HG02759 (cell line): ENCODE measurements around the gene PNMA6F.
"Not testable (repeated sequence)": the region's sequence is repeated elsewhere in the genome, so short reads cannot be mapped to it uniquely, and the experiment has no call there.

Experiments used
- ATAC-seq: cut with Tn5 transposase; IDR thresholded peaks from one replicate; pipeline ENCODE4 v1.9.1; 2021; ENCODE audit warnings: mild to moderate bottlenecking, moderate library complexity; ENCODE audit not compliant: unreplicated experiment

The PNMA6F gene

DNA sequence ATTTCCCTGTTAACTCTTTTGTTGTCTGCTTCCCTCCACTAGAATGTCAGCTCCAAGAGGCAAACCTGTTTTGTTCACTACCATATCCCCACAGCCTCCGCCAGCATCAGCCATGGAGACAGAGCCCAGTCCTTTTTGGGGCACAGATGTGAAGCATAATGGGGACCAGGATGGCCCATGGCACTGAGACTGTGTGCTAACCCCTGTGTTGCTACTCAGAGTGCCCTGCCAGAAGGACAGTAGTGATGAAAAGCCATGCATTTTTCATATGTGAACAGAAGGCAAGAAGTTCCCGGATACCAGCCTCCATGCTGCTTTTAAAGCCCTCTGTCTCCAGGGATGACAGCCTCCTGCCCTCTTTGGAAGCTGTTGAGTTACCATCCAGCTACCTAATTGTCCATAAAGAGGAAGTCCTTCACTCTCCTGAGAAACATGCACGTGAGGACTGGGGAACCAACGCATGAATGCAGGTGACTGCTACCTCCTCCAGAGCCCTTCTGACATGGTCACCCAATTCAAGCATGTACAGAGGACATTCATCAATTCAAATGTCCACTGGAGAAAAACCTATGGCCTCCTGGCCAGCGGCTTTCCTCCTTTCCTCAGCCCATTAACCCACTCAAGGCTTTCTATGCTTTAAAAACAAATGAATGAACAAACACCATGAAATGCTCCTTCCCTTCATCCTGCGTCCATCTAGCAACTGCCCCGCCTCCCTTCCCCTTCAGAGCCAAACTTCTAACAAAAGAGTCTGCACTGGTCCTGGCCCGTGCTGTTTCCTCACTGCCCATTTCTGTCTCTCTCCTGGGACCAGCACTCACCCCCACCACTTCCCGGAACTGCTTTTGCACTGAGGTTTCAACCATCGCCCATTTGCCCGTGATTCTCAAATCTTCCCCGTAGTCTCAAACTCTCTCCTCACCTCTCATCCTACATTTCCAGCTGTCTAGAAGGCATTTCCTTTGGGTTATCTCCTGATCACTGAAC is 18.0 kb downstream of the PNMA6F start:
- ATAC-seq: no peak

DNA sequence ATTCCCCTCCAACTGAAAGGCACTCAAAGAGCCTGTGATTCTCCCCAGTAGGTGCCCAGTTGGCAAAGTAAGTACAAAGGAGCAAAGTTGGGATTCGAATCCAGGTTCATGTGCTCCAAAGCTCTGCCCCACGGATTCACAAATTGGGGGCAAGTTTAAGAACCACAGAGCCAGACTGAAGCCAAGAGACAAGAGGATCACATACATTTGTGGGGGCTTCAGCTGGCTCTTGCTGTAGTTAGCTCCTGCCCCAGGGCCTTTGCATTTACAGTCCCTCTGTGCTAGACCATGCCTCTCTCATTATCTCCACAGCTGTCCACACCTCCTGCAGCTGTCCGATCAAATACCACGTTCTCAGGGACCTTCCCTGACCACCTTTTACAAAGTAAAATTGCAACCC is 18.8 kb downstream of the PNMA6F start:
- ATAC-seq: no peak

DNA sequence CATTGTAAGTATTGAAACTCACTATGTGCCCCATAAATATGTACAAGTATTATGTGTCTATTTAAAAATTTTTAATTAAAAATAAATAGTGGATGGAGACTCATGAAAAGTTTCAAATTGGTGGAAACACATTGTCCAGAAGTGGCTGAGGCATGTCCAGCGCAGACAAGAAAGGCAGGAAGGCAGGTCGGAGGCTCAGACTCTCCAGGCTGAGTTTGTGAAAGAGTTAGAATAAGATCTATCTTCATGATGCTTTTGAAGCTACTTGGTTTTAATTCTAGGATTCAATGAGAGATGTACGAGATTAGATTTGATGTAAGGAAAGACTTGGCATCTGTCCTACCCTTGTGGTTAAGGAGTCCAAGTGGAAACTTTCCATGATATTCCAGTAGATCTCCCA is 19.8 kb downstream of the PNMA6F start:
- no peak for ATAC-seq

DNA sequence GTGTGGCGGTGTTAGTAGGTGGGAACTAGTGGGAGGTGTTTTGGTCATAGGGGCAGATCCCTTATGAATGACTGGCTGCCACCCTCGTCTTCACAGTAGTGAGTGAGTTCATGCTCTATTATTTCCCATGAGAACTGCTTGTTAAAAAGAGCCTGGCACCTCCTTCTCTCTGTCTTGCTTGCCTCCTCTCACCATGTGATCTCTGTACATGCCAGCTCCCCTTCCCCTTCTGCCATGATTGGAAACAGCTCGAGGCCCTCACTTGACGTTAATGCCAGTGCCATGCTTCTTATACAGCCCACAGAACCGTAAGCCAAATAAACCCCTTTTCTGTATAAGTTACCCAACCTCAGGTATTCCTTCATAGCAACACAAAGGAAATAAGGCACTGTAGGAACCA is 21.7 kb downstream of the PNMA6F start:
- no peak for ATAC-seq

DNA sequence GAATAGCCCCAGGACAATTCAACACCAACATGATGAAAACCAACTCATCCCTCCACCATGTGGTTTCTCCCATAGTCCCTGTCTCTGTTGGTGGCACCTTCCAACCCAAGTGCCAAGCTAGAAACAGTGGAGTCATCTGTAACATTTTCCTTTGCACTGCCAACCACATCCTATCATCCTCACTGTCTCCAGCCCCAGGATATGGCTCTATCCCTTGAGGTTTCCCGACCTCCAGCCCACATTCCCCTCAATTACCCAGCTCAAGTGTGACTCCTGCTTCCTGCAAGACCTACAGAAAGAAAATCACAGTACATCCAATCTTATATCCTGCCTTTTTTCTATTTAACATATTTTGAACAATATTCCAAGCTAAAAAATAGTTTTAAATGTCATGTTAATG is 24.2 kb downstream of the PNMA6F start:
- ATAC-seq: no peak

DNA sequence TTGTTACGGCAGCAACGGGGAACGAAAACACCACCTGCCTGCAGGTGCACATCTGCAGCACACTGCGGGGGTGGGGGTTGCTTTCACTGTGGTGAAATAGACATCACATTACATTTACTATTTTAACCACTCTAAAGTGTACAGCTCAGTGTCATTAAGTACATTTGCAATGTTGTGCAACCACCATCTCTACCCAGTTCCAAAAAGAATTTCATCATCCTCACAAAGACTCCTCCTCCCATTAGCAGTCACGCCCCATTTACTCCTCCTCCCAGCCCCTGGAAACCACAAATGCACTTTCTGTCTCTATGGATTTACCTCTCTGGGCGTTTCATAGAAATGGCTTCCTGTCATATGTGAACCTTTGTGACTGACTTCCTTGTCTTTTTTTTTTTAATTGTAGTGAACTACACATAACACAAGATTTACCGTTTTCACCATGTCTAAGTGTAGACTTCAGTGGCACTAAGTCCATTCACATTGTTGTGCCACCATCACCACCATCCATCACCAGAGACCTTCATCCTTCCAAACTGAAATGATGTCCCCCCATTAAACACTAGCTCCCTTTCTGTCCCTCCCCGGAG is 28.0 kb downstream of the PNMA6F start:
- ATAC-seq: not testable (repeated sequence)

DNA sequence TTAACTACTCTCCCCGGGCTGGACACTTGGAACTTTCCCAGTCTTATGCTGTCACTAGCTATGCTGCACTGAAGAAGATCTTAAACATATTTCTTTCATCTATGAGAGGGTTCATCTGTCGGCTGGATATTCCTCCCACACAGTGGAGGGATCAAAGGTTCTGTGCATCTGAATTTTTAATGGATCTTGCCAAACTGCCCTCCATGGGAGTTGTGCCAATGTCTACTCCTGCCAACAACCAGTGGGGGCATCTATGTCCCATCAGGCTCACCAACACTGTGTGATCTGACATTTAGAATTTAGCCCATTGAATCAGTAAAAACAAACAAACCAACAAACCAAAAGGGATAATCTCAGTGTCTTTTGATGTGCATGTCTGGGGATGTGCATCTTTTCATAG is 32.8 kb downstream of the PNMA6F start:
- not testable (repeated sequence) for ATAC-seq

DNA sequence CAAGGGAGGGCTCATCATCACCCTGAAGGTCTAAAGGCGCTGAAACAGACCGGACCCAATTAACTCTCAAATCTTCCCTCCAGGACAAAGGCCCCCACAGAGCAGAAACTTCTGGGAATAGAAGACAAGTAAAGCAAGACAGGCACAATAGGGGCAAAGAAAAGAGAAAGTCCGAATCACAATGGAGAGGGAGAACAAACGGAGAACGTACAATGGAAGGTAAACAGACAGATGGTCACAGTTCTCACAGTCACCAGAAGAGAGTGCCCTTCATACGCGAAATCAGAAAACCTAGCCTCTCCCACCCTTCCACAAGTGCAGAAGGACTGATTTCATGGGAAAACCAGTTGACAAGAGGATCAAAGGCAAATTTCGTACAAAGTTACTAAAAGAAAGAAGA is 35.9 kb downstream of the PNMA6F start:
- ATAC-seq: not testable (repeated sequence)

DNA sequence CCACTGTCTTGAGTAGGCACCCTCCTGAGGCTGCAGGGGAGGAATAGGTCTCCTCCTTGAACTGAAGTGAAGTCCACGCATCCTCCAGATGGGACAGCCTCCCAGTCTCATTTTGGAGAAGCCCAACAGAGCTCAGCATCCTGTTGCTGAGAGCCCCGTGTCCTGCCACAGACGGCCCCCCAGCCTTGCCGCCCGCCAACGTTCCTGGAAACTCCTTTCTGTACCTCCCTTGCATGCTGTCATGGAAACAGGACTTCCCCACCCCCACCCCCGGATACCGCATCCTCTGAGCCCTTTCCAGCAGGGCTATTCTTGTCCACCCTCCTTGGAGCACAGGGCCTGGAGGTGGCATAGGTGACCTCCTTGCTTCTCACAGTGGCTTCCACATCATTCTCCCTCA is 37.6 kb downstream of the PNMA6F start:
- ATAC-seq: not testable (repeated sequence)

DNA sequence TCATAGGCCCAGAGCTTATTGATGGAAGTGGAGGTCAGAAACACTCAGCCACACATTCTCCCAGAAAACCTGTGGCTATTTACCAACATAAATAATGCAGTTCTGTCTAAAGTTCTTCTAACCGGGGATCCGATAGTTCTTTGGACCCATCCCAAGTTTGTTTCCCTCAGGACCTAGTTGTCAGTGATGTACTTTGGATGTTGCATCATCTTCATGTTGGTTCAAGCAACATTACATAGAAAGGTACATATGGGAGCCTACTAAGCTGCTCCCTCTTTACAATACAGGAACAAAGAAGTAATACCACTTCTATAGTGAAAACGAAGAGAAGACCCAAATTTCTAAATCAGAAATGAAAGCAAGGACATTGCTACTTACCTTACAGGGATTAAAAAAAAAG is 39.8 kb downstream of the PNMA6F start:
- not testable (repeated sequence) for ATAC-seq

DNA sequence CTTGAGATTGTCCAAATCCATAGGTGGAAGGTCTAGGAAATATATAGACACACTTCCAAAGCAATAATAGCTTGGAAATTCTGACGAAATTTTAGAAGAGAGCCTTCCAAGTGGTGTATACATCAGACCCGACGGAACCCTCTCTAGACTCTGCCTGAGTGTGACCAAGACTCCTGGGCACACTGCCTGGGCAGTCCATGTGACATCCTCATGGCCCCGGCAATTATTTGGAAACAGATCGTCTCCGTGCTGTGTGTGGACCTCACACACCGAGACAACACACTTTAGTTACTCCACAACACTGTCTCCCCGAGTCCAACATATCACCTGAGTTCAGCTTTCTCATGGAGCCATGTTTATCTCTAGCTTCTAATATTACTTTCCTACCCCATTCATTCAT is 42.3 kb downstream of the PNMA6F start:
- not testable (repeated sequence) for ATAC-seq

DNA sequence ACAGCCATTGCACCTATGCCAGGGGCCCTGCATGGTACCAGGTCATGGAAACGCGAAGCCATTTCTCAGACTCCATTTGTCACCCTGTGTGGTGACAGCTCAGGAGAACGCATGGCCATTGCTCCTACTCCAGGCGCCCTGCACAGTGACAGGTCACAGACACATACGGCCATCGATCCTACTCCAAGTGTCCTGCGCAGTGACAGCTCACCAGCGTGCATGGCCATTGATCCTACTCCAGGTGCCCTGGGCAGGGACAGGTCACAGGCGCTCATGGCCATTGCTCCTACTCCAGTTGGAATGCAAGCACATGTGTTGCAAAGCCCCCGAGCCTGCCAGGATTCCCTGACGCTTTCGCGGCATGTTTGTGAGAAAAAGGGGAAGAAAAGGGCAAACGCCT is 45.5 kb downstream of the PNMA6F start:
- ATAC-seq: not testable (repeated sequence)

DNA sequence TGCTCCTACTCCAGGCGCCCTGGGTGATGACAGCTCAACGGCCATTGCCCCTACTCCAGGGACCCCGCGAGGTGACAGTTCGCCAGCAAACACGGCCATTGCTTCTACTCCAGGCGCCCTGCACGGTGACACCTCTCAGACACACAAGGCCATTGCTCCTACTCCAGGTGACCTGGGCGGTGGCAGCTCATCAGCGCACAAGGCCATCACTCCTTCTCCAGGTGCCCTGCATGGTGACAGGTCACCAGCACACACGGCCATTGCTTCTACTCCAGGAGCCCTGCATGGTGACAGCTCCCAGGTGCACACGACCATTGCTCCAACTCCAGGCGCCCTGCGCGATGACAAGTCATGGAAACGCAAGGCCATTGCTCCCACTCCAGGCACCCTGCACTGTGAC is 46.1 kb downstream of the PNMA6F start:
- not testable (repeated sequence) for ATAC-seq

DNA sequence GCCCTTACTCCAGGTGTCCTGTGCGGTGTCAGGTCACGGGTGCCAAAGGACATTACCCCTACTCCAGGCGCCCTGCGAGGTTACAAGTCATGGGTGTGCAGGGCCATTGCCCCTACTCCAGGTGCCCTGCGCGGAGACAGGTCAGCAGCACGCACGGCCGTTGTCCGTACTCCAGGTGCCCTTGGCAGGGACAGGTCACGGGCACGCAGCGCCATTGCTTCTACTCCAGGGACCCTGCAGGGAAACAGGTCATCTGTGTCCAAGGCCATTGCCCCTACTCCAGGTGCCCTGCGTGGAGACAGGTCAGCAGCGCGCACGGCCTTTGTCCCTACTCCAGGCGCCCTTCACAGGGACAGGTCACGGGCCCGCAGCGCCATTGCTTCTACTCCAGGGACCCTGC is 49.0 kb downstream of the PNMA6F start:
- not testable (repeated sequence) for ATAC-seq

DNA sequence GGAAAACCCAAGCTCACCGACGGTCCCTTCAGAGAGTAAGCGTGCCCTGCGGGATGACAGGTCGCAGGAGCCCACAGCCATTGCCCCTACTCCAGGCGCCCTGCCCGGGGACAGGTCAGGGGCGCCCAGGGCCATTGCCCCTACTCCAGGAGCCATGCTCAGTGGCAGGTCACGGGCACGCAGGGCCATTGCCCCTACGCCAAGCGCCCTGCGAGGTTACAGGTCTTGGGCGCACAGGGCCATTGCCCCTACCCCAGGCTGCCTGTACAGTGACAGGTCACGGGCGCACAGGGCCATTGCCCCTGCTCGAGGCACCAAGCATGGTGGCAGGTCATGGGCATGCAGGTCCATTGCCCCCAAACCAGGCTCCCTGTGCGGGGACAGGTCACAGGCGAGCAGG is 49.5 kb downstream of the PNMA6F start:
- ATAC-seq: not testable (repeated sequence)
